22Rv1 (cell line): ENCODE data around the gene ABLIM3.

Experiments
- H3K27ac ChIP-seq: fragments of 450-650 bp; 2 replicates; pipeline ENCODE4 v1.5.1; 2017
- ZFX ChIP-seq: fragments of 450-650 bp; IDR thresholded peaks from 2 replicates; pipeline ENCODE4 v1.6.1; 2017; ENCODE audit warnings: antibody characterized with exemption, borderline replicate concordance
- TF ChIP-seq, protein P1 (sequence below): fragments of 450-650 bp; IDR thresholded peaks from 2 replicates; pipeline ENCODE4 v1.5.1; 2017; ENCODE audit warnings: mild to moderate bottlenecking

Gene ABLIM3

DNA sequence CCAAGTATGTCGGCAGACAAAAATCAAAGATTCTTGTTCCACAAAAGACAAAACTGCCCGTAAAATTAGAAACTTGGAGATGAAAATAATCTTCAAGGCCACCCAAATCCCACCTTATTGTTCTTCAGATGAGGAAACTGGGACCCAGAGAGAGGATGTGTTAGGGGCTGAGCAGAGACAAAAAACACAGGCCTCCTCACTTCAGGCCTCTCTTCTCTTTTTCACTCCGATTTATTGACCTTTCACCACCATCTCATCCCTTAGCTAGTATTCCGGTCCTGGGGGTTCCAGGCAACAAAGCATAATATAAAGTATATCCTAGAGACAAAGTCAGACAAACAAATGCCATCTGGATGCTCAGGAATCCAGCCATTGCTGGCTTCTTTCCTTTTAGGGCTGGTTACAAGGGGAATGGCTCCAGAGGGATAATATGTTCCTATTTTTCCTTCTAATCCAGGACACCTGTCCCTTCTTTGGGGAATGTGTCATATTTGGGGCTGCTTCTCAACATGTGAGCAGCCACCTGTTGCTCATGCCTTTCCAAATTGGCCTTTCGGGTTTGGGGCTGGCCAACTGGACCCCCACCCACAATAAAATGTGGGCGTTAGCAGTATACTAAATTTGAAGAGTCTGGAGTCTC, 88.1 kb downstream of the ABLIM3 start:
- TF ChIP-seq ZFX, result no peak
- TF ChIP-seq, protein P1, sequence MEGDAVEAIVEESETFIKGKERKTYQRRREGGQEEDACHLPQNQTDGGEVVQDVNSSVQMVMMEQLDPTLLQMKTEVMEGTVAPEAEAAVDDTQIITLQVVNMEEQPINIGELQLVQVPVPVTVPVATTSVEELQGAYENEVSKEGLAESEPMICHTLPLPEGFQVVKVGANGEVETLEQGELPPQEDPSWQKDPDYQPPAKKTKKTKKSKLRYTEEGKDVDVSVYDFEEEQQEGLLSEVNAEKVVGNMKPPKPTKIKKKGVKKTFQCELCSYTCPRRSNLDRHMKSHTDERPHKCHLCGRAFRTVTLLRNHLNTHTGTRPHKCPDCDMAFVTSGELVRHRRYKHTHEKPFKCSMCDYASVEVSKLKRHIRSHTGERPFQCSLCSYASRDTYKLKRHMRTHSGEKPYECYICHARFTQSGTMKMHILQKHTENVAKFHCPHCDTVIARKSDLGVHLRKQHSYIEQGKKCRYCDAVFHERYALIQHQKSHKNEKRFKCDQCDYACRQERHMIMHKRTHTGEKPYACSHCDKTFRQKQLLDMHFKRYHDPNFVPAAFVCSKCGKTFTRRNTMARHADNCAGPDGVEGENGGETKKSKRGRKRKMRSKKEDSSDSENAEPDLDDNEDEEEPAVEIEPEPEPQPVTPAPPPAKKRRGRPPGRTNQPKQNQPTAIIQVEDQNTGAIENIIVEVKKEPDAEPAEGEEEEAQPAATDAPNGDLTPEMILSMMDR, result peak; percentile 33
- H3K27ac ChIP-seq, result no peak overlapping the region

DNA sequence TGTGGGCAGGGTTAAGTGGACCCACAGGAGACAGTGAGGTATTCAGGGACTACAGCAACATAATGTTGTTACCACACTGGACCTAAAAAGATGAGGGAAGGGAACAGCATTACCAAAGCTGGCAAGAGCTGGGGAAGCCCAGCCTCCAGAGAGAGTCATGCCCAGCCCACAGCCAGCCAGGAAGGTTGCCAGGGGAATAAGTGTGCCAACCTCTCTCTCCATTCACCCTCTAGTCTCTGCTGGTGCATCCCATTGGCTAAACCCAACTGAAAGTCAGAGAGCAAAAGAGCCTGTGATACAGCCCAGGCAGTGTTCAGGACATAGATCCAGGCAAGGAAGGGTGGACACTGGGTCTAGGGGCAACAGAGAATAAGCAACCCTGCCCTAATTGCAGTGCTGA, 94.5 kb downstream of the ABLIM3 start:
- TF ChIP-seq, protein P1, result no peak
- no peak for TF ChIP-seq ZFX
- no peak overlapping the region for H3K27ac ChIP-seq

DNA sequence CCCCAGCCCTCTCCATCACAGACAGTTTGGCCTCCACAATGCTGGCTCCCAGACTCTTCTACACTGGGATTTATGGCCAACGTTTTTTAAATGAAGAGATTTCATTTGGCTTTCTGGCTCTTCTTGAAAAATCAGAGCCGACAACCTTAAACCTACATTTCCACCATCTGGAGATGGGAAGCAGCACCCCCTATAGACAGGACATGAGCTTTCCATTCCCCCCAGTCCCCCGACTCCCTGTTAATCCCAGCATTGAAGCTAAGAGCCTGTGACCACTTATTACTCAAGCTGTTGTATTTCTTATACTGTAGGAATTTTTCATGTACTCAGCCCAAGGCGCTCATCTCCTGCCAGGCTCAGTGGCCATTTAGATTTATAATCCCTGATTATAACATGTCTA, 96.4 kb downstream of the ABLIM3 start:
- TF ChIP-seq, protein P1, result no peak
- no peak for TF ChIP-seq ZFX
- no peak overlapping the region for H3K27ac ChIP-seq

DNA sequence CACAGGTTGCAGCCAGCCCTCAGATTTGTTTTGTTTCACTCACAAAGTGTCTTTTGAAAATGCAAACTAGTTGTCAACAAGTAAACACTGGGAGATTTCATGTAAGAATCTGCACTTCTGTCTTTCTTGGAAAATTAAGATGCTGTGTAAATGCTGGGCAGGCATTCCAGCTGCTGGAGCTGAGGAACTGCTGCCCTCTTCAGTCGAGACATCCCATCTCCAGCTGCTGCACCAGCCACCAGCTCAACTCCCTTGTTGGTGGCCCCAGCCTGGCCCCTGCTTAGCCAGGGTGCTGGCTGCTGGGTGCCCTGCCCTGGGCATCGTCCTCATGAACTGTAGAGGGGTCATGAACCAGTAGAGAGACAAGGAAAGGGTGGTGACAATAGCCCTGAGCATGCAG, 97.2 kb downstream of the ABLIM3 start:
- TF ChIP-seq, protein P1, result peak; percentile 22; the same call in 1 of the 2 replicates
- no peak for TF ChIP-seq ZFX
- H3K27ac ChIP-seq, result no peak overlapping the region

DNA sequence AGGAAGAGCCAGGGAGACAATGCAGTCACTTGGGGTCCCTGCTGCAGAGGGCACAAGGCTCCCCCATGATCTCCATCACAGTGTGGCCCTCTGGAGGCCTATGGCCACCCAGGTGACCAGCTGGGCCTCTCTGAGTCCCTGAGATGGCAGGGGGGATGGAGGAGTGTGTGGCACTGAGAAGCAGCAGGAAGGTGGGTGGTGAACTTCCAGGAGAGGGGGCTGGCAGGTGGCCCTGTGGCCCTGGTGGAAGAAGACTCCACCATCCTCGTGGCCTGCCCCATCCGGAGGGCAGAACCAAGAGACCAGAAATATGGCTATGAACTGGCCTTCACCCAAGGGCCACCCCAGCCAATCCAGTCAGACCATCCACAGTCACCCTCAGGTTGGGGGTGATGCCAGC, 98.6 kb downstream of the ABLIM3 start:
- no peak for TF ChIP-seq ZFX
- TF ChIP-seq, protein P1, result no peak
- no peak overlapping the region for H3K27ac ChIP-seq

DNA sequence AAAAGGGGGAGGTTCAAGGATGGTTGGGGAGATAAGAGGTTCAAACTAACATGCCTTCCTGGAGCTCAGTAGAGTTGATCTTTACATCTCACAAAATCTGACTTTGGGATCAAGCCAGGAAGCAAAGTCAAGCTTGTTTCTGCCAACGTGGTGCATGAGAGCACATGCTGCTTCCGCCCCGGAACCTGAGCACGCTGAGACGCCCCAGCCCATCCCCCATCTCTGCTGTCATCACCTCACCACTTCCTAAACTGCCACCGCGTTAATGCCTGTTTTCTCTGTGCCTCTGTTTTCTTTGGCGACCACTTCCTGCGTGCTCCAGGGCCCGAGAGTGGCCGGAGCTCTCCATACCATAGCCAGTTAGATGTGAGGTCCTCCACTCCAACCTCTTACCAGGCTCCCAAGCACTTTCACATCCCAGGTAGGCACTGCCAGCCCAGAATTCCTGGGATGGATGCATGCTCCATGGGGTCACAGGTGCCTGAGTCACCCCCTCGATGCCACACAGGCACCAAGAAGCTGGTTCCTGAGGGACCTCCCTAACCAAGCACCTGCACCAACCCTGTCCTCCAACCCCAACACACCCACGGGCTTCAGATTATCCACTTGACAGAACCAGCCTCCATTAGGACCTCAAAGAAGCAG, 99.2 kb downstream of the ABLIM3 start:
- no peak for TF ChIP-seq ZFX
- TF ChIP-seq, protein P1, result no peak
- no peak overlapping the region for H3K27ac ChIP-seq

DNA sequence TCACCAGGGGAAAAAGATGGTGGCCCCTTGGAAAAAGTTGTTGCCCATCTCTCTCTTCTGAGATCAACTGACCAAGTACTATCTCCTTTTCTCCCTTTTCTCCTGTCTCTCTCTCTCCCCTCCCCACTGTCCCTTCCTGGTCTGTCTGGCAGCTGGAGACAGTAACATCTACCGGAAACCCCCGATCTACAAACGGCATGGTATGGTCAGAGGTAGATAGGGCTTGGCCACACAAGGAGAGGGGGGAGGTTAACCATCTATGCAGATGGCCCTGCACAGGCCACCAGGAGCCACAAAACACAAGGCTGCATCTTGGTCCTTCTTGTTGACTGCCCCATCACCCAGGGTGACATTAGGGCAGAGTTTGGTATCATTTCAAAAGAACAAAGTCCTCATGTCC, 101.0 kb downstream of the ABLIM3 start:
- TF ChIP-seq, protein P1, result no peak
- TF ChIP-seq ZFX, result no peak
- no peak overlapping the region for H3K27ac ChIP-seq
